Activated CD4-positive, alpha-beta memory T cell treated with anti-CD3 and anti-CD28 coated beads for 36 hours (primary cell): ENCODE data around the gene IL1R2. TPM values are rescaled to one million over a fixed set of nuclear protein-coding genes. Genes with fewer than 3 reads are reported as not detected.

Experiments used
- CTCF ChIA-PET: fragments of 350-600 bp; sonication (Branson Sonifier 250); formaldehyde crosslinking; loops from one replicate; lab custom pipeline; 2021; ENCODE audit warnings: antibody characterized with exemption, inconsistent platforms; lab: Charles Lee
- POLR2A ChIA-PET: fragments of 350-600 bp; sonication (Branson Sonifier 250); formaldehyde crosslinking; loops from one replicate; lab custom pipeline; 2021; ENCODE audit warnings: antibody characterized with exemption; lab: Charles Lee
- DNase-seq: peaks from one replicate; pipeline ENCODE4 v3.0.0-alpha.2; 2020
- H3K27ac Mint-ChIP-seq: one replicate; pipeline ENCODE4 v1.8.0; 2021; ENCODE audit warnings: mixed read lengths
- H3K27me3 Mint-ChIP-seq: one replicate; pipeline ENCODE4 v1.8.0; 2021; ENCODE audit warnings: mixed read lengths
- H3K36me3 Mint-ChIP-seq: one replicate; pipeline ENCODE4 v1.8.0; 2021; ENCODE audit warnings: mixed read lengths
- H3K4me1 Mint-ChIP-seq: one replicate; pipeline ENCODE4 v1.8.0; 2021; ENCODE audit warnings: low read depth, mixed read lengths
- H3K4me3 Mint-ChIP-seq: one replicate; pipeline ENCODE4 v1.8.0; 2021; ENCODE audit warnings: mild to moderate bottlenecking, mixed read lengths
- H3K9me3 Mint-ChIP-seq: one replicate; pipeline ENCODE4 v1.8.0; 2021; ENCODE audit warnings: mixed read lengths
- intact Hi-C: fragments of 100-400 bp; cut with micrococcal nuclease; formaldehyde crosslinking; loops from one replicate; pipeline ENCODE4 v1.15.1; 2023
- total RNA-seq, 2 experiments: library from RNA; stranded (reverse); gene quantifications; one replicate each; pipeline ENCODE4 v1.2.3, GENCODE V29; 2021

IL1R2 gene
- total RNA-seq, 2 experiments from 2014 or later = 35.6 to 36.2 TPM

- H3K4me3 Mint-ChIP-seq = no peak overlapping the region
- POLR2A ChIA-PET = interaction anchor here (0.6 kb wide), 1 partner anchor 155 kb away, joined by 5 read pairs; no protein-coding TSS in a partner anchor
- no peak overlapping the region for H3K27ac Mint-ChIP-seq
- CTCF ChIA-PET = no interaction called here
- H3K9me3 Mint-ChIP-seq = peaks cover 4% of the 10 kb centered on the region
- H3K36me3 Mint-ChIP-seq = peaks cover 3% of the 10 kb centered on the region
- peaks cover 39% of the 10 kb centered on the region for H3K4me1 Mint-ChIP-seq
- H3K27me3 Mint-ChIP-seq = peaks cover 2% of the 10 kb centered on the region
- no peak for DNase-seq
- intact Hi-C loops = no loop called here
Observed at GRCh38 chr2:102076512-102076911, 84.8 kb downstream of the IL1R2 start.

Other genes starting within 250 kb of the IL1R2 start
- 10 to 100 TPM; 20.3 to 20.4 TPM for gene IL1R1, start 150.8 kb downstream of the IL1R2 start, total RNA-seq
- 1 to 10 TPM; 1.1 to 1.7 TPM for gene IL1RL2, start 195.1 kb downstream of the IL1R2 start, total RNA-seq